K562 (cell line): ENCODE results near the gene SPAG9. TPM values are rescaled to one million over a fixed set of nuclear protein-coding genes. Genes with fewer than 3 reads are reported as not detected.

ENCODE experiments used
- BCL6 ChIP-seq: fragments of 250-450 bp; sonication (Bioruptor Pico); IDR thresholded peaks from 2 replicates; pipeline ENCODE4 v1.4.0; 2020
- E2F8 ChIP-seq: fragments of 450-650 bp; IDR thresholded peaks from 2 replicates; pipeline ENCODE4 v1.7.1; 2018; ENCODE audit warnings: mild to moderate bottlenecking, low read depth; ENCODE audit not compliant: partially characterized antibody
- EP400 ChIP-seq: fragments of 450-650 bp; IDR thresholded peaks from 2 replicates; pipeline ENCODE4 v1.6.1; 2017; ENCODE audit warnings: antibody characterized with exemption, mild to moderate bottlenecking, moderate library complexity
- FOXM1 ChIP-seq, 2 experiments: fragments of 450-650 bp in 1 of 2; sonication (generic) in 1 of 2; formaldehyde crosslinking in 1 of 2; IDR thresholded peaks; 2 replicates each; pipeline versions ENCODE4 v1.6.1 to v1.9.0; 2017 to 2022; ENCODE audit warnings: low read depth in 2 of 2, mild to moderate bottlenecking in 2 of 2, missing genetic modification reagents in 1 of 2, moderate library complexity in 1 of 2
- SFPQ ChIP-seq: fragments of 200-400 bp; formaldehyde crosslinking; IDR thresholded peaks from 2 replicates; pipeline ENCODE4 v1.6.1; 2017; ENCODE audit warnings: mild to moderate bottlenecking, low read depth, low read length, moderate library complexity
- TBL1XR1 ChIP-seq, 2 experiments: IDR thresholded peaks; 2 replicates each; pipeline ENCODE4 v1.6.1; 2012; ENCODE audit warnings: improper control_type of control experiment in 2 of 2, low read length in 2 of 2, mild to moderate bottlenecking in 1 of 2
- TFE3 ChIP-seq: fragments of 450-650 bp; formaldehyde crosslinking; IDR thresholded peaks from 2 replicates; pipeline ENCODE4 v1.4.0; 2020; ENCODE audit warnings: mild to moderate bottlenecking, mixed read lengths
- ZKSCAN1 ChIP-seq: fragments of 150-350 bp; IDR thresholded peaks from 2 replicates; pipeline ENCODE4 v1.6.1; 2016; ENCODE audit warnings: low read depth, low read length
- ZNF124 ChIP-seq: sonication (generic); formaldehyde crosslinking; IDR thresholded peaks from 2 replicates; pipeline ENCODE4 v1.8.1; 2022; ENCODE audit warnings: missing genetic modification reagents
- ZNF511 ChIP-seq: sonication (generic); formaldehyde crosslinking; IDR thresholded peaks from 2 replicates; pipeline ENCODE4 v1.8.0; 2022; ENCODE audit warnings: mild to moderate bottlenecking, missing genetic modification reagents
- ZNF584 ChIP-seq: fragments of 200-800 bp; sonication (Bioruptor generic); IDR thresholded peaks from 2 replicates; pipeline ENCODE4 v1.6.1; 2016; ENCODE audit warnings: low read depth, mild to moderate bottlenecking, missing genetic modification characterization, missing compliant biosample characterization
- ZNF668 ChIP-seq: fragments of 250-450 bp; sonication (Bioruptor Pico); IDR thresholded peaks from 2 replicates; pipeline ENCODE4 v1.8.0; 2022; ENCODE audit warnings: mild to moderate bottlenecking, inconsistent platforms
- ZSCAN32 ChIP-seq: fragments of 450-650 bp; formaldehyde crosslinking; IDR thresholded peaks from 2 replicates; pipeline ENCODE4 v1.4.0; 2020; ENCODE audit warnings: mild to moderate bottlenecking, moderate library complexity
- polyA plus RNA-seq, 8 experiments: library from polyadenylated mRNA; depleted of rRNA in 4 of 8; stranded (reverse) in 5 of 8; unstranded in 3 of 8; fragments of >200 nt; fragmentation: Nextera tagmentation in 2 of 8; fragmentation: Illumina TruSeq in 1 of 8; extraction: Ambion mirVana in 2 of 8; extraction: Trizol in 1 of 8; gene quantifications; 2 replicates each; pipeline versions ENCODE4 v1.2.1 to v1.2.3, GENCODE V29; 2011 to 2014; ENCODE audit warnings: inconsistent platforms in 1 of 8, missing spikeins in 1 of 8
- total RNA-seq, 7 experiments: library from RNA; depleted of rRNA in 6 of 7; stranded (reverse); fragments of >200 nt in 6 of 7; fragmentation: Illumina TruSeq in 2 of 7; extraction: Trizol in 2 of 7; gene quantifications; 2 replicates each; pipeline versions ENCODE4 v1.2.1 to v1.2.3, GENCODE V29; 2011 to 2021; ENCODE audit warnings: low replicate concordance in 1 of 7

Gene SPAG9
- total and polyA plus RNA-seq, 9 of the 15 experiments (the other 6 are each of a cell fraction or from before 2014, with no cell fraction given), result 12.2 to 99.2 (median 58.2) TPM

GRCh38 chr17:50949989-50950877 is 170.4 kb downstream of the SPAG9 start (continued):
- TF ChIP-seq ZNF584 (no peak), ZSCAN32 (CRISPR knock-in tag) (no peak), TFE3 (CRISPR knock-in tag) (no peak), SFPQ (no peak), ZNF668 (no peak), FOXM1 (IDR thresholded peaks at IDR 0.05; ENCODE audit: low read depth) (no peak), FOXM1 (CRISPR knock-in tag; IDR thresholded peaks at IDR 0.05; ENCODE audit: low read depth) (no peak), ZKSCAN1 (no peak; the same call in 1 of the 2 replicates), EP400 (peak; percentile 83), BCL6 (CRISPR knock-in tag) (no peak), E2F8 (no peak), ZNF511 (no peak), ZNF124 (CRISPR knock-in tag) (no peak), TBL1XR1 (IDR thresholded peaks at IDR 0.05; ENCODE audit: low read length in 2 of 2) (no peak; a peak in 1 of 4 replicates)
